Stimulated activated CD8-positive, alpha-beta memory T cell treated with anti-CD3 and anti-CD28 coated beads, Interleukin-7, amount 100 ng/mL, for 4 hours (primary cell): Measurements from ENCODE around the gene TMEFF1.
"Not testable (repeated sequence)": the region's sequence is repeated elsewhere in the genome, so short reads cannot be mapped to it uniquely, and the experiment has no call there.

Experiments
- DNase-seq, 2 donors: peaks; one replicate each; pipeline ENCODE4 v3.0.0-alpha.2; 2020; ENCODE audit warnings: low read depth in 2 of 2

TMEFF1 gene

DNA sequence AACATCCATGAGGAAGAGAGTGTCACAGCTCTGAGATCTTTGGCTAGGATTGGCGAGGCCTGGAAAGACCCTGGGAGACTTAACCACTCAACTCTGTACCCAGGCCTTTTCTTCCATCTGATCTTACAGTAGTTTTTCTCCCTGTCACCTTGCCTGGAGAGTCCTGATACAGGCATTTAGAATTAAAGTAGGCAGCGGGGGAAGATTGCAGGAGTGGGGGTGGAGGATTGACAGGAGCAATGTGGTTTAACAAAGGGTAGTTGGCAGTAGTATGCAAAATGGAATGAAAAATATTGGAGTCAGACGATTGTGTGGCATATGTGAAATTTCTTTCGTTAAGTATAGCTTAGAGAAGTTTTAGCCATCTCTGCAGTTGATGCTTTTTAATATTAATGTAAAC, 16.9 kb downstream of the TMEFF1 start:
- DNase-seq = no peak

- DNase-seq = no peak
Measured at GRCh38 chr9:100492952-100493351, 20.0 kb downstream of the TMEFF1 start.

DNA sequence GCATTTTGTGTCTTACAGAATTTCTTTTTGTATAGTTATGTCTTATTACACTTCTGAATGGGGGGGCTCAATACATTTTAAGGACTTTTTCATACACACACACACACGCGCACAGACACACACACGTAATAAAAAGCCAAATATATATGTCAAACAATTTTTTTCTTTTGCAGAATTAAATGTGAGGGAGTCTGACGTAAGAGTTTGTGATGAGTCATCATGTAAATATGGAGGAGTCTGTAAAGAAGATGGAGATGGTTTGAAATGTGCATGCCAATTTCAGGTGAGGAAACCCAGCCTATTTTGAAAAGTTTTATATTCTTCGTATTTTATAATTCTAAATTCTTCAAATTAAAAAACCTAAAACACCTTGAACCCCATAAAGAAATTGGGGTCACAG, 25.6 kb downstream of the TMEFF1 start:
- DNase-seq = no peak

- DNase-seq = no peak
Measured at GRCh38 chr9:100499460-100499859, 26.5 kb downstream of the TMEFF1 start.

GRCh38 chr9:100499866-100500265, 26.9 kb downstream of the TMEFF1 start:
- DNase-seq = no peak

GRCh38 chr9:100505564-100506159, 32.7 kb downstream of the TMEFF1 start:
- DNase-seq = peak; percentile 6 to 10

DNA sequence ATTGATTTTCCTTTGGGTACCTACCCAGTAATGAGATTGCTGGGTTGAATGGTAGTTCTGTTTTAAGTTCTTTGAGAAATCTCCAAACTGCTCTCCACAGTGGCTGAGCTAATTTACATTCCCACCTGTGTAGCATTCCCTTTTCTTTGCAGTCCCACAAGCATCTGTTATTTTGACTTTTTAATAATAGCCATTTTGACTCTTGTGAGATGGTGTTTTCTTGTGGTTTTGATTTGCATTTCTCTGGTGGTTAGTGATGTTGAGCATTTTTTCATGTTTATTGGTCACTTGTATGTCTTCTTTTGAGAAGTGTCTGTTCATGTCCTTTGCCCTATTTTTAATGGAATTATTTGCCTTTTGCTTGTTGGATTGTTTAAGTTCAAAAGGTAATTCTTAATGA, 34.4 kb downstream of the TMEFF1 start:
- not testable (repeated sequence) for DNase-seq

GRCh38 chr9:100511205-100511604, 38.3 kb downstream of the TMEFF1 start:
- DNase-seq = no peak

DNA sequence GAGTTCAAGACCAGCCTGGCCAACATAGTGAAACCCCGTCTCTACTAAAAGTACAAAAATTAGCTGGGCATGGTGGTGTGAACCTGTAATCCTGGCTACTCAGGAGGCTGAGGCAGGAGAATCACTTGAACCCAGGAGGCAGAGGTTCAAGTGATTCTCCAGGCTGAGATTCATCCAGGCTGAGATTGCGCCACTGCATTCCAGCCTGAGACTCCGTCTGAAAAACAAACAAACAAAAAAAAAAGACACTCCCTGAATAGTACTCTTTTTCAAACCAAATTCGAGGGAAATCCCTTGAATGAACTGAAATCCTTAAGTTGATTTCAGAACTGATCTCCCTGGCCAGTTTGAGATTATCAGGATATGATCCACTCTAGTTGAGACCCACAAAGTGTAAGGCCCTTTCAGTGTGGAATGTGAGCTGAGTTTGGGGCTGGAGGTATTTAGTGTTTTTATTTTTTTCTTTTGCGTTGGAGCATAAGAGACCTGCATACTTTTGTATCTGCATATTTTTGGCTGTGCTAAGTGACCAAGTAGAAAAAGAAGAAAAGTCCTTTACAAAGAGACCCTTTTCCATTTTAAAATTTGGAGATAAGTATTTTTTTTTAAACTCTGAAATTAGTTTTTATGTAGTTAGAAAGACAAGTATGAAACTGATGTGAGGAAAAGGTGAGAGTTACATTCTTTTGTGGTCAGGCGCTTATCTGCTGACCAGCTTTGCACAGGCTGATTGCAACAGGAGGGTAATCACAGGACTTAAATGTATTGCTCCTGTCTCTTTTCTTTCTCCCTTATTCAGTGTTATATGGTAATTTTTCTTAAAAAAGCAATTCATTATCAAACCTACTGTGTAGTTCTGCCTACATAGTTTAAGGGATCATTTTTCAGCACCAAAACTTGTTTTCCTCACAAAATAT, 42.9 kb downstream of the TMEFF1 start:
- no peak for DNase-seq

DNA sequence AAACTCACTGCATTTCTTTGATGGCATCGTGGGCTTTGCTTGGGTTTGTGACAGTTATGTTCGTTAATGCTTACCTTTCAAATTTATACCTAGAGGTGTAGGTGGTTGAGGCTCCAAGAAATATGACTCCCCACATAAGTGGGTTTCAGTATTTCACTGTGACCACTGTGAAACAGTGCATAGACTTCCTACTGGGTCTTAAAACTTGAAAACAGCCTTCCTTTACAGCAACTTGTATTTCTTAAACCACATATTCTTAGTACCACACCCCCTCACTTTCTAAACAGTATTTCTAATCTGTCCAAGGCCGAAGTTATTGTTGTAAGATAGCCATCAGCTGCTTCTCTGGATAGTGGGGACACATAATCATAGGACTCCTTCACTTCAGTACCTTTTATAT, 48.3 kb downstream of the TMEFF1 start:
- no peak for DNase-seq

- DNase-seq = no peak
Measured at GRCh38 chr9:100525563-100525962, 52.6 kb downstream of the TMEFF1 start.

- not testable (repeated sequence) for DNase-seq
Measured at GRCh38 chr9:100527180-100527794, 54.3 kb downstream of the TMEFF1 start.

DNA sequence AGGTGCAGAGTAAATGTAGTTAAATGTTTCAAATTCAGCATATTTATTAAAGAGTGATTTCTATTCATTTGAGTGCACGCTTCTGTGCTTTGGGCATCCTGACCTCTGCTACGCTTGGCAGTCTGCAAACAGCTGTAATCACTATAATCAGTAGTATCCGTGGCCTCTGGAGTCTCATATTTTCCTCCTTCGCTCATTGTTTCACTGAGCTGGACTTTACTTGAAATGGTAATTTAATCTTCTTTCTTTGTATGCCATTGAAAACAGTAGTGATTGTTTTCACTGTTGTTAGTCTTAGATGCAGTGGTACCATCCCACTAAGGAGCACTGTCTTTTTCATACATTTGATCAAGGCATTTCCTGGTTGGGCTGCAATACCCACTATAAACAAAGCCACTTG, 61.5 kb downstream of the TMEFF1 start:
- DNase-seq = no peak

- DNase-seq = no peak
Measured at GRCh38 chr9:100540327-100540726, 67.4 kb downstream of the TMEFF1 start.

DNA sequence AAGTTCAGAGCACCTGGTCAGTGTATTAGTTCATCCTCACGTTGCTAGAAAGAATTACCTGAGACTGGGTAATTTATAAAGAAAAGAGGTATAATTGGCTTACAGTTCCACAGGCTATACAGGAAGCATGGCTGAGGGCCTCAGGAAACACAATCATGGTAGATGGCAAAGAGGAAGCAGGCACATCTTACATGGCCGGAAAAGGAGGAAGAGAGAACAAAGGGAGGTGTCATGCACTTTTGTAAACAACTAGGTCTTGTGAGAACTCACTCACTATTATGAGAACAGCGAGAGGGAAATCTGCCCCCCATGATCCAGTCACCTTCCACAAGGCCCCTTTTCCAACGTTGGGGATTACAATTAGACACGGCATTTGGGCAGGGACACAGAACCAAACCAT, 76.1 kb downstream of the TMEFF1 start:
- no peak for DNase-seq

GRCh38 chr9:100554935-100555401, 82.0 kb downstream of the TMEFF1 start:
- no peak for DNase-seq

DNA sequence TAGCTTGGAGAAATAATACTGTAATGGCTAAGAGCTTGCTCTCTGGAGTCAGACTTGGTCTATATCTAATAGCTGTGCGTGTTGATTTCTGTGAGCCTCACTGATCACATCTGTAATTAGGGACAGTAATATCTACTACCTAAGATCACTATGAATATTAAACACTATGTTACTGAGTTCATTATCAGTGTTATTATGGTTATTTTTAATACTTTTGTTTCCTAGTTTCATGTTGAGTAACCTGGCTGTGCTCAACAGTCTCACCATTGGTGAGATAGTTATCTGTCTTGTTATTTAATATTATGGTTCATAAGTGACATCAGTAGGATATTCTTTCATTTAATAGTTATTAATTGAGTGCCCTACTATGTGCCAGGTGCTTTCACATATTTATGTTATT, 82.5 kb downstream of the TMEFF1 start:
- DNase-seq = no peak

DNA sequence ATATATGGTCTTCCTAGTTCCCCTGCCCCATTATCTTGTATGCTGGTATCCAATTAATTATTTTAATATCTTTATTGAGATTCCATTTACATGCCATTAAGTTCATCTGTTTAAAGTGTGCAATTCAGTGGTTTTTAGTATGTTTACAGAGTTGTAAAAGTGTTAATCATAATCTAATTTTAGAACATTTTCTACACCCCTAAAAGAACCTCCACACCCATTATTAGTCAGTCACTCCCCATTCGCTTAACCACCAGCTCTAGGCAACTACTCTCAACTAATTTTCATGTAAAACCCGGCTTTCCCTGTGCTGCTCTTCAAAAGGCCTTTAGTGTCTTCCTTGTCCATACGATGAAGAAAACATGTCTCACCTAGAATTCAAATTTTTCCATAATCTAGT, 84.1 kb downstream of the TMEFF1 start:
- no peak for DNase-seq

DNA sequence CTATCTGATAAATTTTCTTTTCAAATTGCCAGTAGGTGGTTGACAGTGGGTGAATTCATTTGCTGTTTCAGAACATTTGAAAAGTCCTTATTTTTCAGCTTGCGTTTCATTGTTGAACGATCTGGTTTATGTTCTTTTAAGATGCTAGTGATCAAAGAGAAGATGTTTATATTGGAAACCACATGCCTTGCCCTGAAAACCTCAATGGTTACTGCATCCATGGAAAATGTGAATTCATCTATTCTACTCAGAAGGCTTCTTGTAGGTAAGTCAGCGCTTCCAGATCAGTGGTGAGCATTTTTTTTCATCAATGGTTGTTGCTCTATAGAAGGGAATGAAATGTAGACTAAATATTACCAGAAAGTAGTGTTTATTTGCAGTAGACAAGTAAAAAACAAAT, 88.3 kb downstream of the TMEFF1 start:
- DNase-seq = no peak

DNA sequence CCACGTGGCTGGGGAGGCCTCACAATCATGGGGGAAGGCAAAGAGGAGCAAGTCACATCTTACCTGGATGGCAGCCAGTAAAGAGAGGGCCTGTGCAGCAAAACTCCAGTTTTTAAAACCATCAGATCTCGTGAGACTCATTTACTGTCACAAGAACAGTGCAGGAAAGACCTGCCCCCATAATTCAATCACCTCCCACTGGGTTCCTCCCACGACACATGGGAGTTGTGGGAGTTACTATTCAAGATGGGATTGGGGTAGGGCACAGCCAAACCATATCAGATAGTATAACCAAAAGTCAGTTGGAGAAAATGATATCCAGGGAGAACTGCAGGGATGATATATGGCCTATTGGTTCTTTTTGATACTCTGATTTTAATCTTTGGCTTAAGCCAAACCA, 94.9 kb downstream of the TMEFF1 start:
- no peak for DNase-seq

GRCh38 chr9:100573655-100574260, 100.8 kb downstream of the TMEFF1 start:
- no peak for DNase-seq

GRCh38 chr9:100575006-100575405, 102.1 kb downstream of the TMEFF1 start:
- DNase-seq = no peak
